ENCODE results near the gene CNTNAP3B. TPM values are rescaled to one million over a fixed set of nuclear protein-coding genes. Genes with fewer than 3 reads are reported as not detected.
"Not testable (repeated sequence)": the region's sequence is repeated elsewhere in the genome, so short reads cannot be mapped to it uniquely, and the experiment has no call there.

CNTNAP3B gene
- total RNA-seq, 1 donor from 2014 or later: not detected

DNA sequence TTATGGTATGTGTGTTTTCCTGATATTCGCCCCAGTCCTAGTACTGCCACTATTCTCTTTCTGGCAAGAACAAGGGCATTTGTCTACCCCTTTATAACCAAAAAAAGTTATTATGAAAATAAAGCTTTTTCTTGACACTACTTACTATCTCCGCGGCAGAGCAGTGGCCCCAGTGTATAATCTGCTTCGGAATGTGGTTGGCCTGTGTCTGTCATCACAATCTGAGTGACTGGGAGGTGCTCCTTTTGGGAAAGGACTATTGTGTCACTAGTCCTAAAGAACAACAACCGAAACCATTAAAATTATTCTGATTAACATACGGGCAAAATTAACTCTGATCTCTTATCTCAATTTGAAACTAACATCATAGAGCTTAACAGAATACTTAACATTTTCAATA lies 200.1 kb downstream of the CNTNAP3B start:
- H3K36me3 Mint-ChIP-seq (ENCODE audit: low read depth); H3K9me3 Mint-ChIP-seq; H3K27me3 Mint-ChIP-seq (ENCODE audit: insufficient read depth); DNase-seq (ENCODE audit: low spot score); H3K27ac Mint-ChIP-seq; intact Hi-C loops (cut with micrococcal nuclease); H3K4me1 Mint-ChIP-seq (ENCODE audit: low read depth); H3K4me3 Mint-ChIP-seq: not testable (repeated sequence)

DNA sequence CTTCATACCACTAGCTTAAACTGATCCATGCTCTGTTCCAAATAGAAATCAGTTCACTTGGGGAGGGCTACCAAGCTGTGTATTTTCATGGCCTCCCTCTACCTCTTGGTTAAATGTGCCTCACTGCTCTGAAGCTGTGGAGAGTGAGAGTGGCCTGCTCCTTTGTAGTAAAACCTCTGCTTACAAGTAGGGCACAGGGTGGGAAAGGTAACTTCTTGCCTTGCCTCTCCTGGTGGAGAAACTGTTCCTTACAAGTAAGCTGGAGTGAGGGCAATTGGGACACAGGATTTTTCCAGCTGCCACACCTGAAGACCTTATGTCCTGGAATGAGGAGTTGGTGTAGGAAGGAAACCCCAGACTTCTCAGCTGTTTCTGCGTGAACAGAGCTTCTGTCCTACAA lies 211.9 kb downstream of the CNTNAP3B start:
- intact Hi-C loops (cut with micrococcal nuclease); H3K27me3 Mint-ChIP-seq (ENCODE audit: insufficient read depth); H3K4me1 Mint-ChIP-seq (ENCODE audit: low read depth); H3K36me3 Mint-ChIP-seq (ENCODE audit: low read depth); H3K27ac Mint-ChIP-seq; DNase-seq (ENCODE audit: low spot score); H3K9me3 Mint-ChIP-seq; H3K4me3 Mint-ChIP-seq: not testable (repeated sequence)

DNA sequence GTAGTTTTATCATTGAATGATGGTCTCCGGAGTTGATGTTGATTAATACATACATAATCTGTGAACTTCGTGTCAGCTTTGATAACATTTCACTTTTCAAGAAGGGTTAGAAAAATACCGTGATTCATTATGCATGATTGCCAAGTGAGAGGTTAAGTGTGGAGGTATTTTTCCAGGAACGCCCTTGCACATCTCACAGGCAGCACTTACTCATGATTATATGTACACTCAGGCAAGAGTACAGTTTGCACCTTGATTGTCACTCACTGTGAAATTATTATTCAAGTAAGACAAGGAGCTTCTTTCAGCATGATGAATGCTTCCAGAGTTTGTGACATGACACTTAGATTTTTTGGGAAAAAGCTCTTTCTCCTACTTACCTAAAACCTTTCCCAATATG lies 223.7 kb downstream of the CNTNAP3B start:
- intact Hi-C loops (cut with micrococcal nuclease); H3K27ac Mint-ChIP-seq; DNase-seq (ENCODE audit: low spot score); H3K4me1 Mint-ChIP-seq (ENCODE audit: low read depth); H3K36me3 Mint-ChIP-seq (ENCODE audit: low read depth); H3K4me3 Mint-ChIP-seq; H3K9me3 Mint-ChIP-seq; H3K27me3 Mint-ChIP-seq (ENCODE audit: insufficient read depth): not testable (repeated sequence)

DNA sequence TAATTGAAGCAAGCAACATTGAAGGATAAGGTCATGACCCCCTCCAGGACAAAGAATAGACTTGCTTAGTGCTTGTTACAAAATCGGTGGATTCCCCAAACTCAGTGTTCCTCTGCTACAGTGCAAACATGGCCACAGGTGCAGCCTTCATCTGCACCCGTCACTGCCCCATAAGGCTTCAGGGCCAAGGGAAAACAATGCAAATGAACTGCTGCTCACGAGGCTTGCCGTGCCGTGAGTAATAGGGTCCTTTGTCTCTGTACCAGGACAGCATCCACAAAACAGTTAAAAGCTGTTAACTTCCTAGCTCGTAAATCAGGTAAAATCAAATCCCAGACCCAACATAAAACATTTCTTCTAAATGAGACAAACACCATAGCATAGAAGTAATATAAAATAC lies 226.5 kb downstream of the CNTNAP3B start:
- H3K9me3 Mint-ChIP-seq; H3K4me1 Mint-ChIP-seq (ENCODE audit: low read depth); H3K36me3 Mint-ChIP-seq (ENCODE audit: low read depth); DNase-seq (ENCODE audit: low spot score); H3K4me3 Mint-ChIP-seq; H3K27ac Mint-ChIP-seq; intact Hi-C loops (cut with micrococcal nuclease); H3K27me3 Mint-ChIP-seq (ENCODE audit: insufficient read depth): not testable (repeated sequence)

DNA sequence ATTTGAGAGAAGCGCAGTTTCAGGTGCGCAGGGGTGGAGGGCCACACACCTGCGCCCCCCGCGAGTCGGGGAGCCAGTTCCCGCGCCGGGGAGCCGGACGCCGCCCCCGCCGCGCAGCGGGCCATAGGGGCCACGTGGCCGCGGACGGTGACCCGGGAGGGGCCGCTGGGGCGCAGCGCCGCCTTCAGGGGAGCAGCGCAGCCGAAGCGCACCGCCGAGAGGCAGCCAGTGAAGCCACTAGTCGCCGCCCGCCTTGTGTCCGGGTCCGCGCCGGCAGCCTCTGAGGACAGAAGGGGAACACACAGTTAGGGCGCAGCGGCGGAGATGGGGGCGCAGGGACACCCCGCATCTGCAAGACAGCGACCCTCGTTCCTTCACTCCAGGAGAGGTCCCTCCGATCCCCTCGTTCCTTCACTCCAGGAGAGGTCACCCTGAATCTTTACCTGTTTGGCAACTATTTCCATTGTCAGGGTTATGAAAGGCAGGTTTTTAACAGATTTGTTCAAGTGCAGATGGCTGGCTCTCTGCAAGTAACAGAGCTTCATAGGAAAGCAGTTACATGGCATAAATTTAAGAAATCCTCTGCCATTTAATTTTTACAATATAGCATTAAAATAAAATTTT lies 230.4 kb downstream of the CNTNAP3B start:
- H3K4me1 Mint-ChIP-seq (ENCODE audit: low read depth); H3K9me3 Mint-ChIP-seq; H3K27ac Mint-ChIP-seq; H3K4me3 Mint-ChIP-seq; H3K36me3 Mint-ChIP-seq (ENCODE audit: low read depth); H3K27me3 Mint-ChIP-seq (ENCODE audit: insufficient read depth); DNase-seq (ENCODE audit: low spot score); intact Hi-C loops (cut with micrococcal nuclease): not testable (repeated sequence)

DNA sequence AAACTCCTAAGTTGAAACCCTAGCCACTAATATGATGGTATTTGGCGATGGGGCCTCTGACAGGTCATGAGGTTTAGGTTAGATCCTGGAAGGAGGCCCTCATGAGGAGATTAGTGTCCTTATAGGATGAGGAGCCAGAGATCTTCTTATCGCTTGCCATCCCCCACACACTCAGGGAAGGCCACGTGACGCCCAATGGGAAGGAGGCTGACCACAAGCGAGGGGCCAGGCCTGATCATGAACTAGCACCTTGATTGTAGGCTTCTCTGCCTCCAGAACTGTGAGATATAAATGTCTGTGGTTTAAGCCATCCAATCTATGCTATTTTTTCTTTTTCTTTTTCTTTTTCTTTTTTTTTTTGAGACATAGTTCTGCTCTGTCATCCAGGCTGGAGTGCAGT lies 254.7 kb downstream of the CNTNAP3B start:
- H3K27me3 Mint-ChIP-seq (ENCODE audit: insufficient read depth); H3K36me3 Mint-ChIP-seq (ENCODE audit: low read depth); H3K4me3 Mint-ChIP-seq; DNase-seq (ENCODE audit: low spot score); intact Hi-C loops (cut with micrococcal nuclease); H3K27ac Mint-ChIP-seq; H3K4me1 Mint-ChIP-seq (ENCODE audit: low read depth); H3K9me3 Mint-ChIP-seq: not testable (repeated sequence)

DNA sequence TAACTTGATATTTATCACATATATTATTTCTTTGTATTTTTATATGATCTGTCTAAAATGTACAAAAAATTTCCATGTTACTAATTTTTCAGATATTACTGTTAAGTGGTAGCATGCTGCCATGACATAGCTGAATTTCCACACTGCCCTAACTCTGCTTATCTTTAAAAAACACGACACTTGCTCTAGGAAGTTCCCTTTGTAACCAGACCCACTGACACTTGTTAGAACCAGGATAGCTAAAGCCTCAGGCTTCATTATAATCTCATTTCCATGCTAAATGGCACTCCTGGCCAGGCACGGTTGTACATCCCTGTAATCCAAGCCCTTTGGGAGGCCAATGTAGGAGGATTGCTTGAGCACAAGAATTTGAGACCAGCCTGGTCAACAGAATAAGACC lies 273.8 kb downstream of the CNTNAP3B start:
- H3K36me3 Mint-ChIP-seq (ENCODE audit: low read depth); H3K27me3 Mint-ChIP-seq (ENCODE audit: insufficient read depth); H3K4me3 Mint-ChIP-seq; intact Hi-C loops (cut with micrococcal nuclease); H3K27ac Mint-ChIP-seq; H3K4me1 Mint-ChIP-seq (ENCODE audit: low read depth); H3K9me3 Mint-ChIP-seq; DNase-seq (ENCODE audit: low spot score): not testable (repeated sequence)

DNA sequence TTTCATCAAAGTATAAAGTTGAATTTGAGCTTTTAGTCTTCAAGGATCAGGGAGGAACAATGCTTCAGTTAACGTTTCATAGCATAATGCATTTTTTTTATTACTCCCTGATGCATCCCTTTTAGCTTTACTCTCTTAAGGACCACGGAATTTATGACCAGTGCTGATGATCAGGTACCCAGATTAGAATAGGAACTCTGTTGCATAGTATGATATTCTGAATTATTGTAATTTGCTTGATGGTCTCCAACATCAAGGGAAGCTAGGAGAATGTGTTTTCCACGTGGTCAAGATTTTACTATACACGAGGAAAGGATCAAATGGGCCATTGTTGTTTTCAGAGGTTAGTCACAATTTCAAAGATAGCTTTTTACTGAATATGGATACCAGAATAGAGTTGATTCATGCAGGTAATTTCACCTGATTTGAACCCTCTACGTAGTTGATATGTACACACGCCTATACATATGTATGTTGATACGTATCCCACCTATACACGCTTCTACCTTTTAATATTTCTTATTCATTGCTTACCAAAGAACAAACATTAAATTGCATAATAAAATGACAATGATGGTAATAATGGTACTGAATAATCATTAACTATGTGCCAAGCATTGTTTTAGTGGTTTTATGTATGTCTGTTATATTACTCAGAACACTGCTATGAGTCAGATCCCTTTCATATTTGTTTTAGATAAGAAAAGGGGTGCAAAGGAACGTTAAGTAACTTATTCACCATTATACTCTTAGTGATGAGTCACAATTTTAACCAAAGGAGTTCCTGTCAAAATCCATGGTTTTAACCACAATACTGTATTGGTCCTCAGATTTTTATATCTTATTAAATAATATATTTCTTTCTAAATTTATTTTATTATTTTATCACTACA lies 277.1 kb downstream of the CNTNAP3B start:
- H3K9me3 Mint-ChIP-seq; DNase-seq (ENCODE audit: low spot score); H3K36me3 Mint-ChIP-seq (ENCODE audit: low read depth); intact Hi-C loops (cut with micrococcal nuclease); H3K27ac Mint-ChIP-seq; H3K4me1 Mint-ChIP-seq (ENCODE audit: low read depth); H3K4me3 Mint-ChIP-seq; H3K27me3 Mint-ChIP-seq (ENCODE audit: insufficient read depth): not testable (repeated sequence)

DNA sequence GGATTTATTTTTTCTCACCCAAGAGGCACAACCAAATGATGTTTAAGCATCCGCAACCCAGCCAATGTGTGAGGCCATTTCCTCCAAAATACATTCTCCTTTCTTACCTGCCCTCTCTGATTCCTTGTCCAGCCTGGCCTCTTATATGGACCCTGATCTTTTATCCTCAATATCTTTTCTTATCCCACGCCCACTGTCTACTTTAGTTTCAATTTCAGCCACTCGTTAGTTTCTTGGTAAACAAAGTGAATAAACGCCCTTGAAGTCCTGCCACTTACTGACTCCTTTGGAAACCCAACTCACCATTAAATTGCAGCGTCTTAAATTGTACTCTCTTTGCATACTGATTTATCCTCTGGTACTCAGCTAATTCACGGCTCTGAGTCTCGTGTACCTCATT lies 281.4 kb downstream of the CNTNAP3B start:
- H3K27me3 Mint-ChIP-seq (ENCODE audit: insufficient read depth); H3K4me3 Mint-ChIP-seq; H3K9me3 Mint-ChIP-seq; H3K36me3 Mint-ChIP-seq (ENCODE audit: low read depth); intact Hi-C loops (cut with micrococcal nuclease); H3K4me1 Mint-ChIP-seq (ENCODE audit: low read depth); DNase-seq (ENCODE audit: low spot score); H3K27ac Mint-ChIP-seq: not testable (repeated sequence)

Other genes starting within 250 kb of the CNTNAP3B start
- gene SPATA31A6, start 54.2 kb upstream of the CNTNAP3B start, total RNA-seq: not detected in 2 replicates

Measured in activated T-helper 1 cell treated with anti-CD3 and anti-CD28 coated beads, Interleukin-12 subunit alpha, Interleukin-12 subunit beta, Interleukin-2, Interleukin-4 antibody, amounts not matched to agents 30 ng/mL and 10 ng/mL and 1 ng/mL, durations not matched to agents 14 hours and 24 hours and 36 hours (primary cell).